Heart right ventricle (tissue), 16 donors: Measurements from ENCODE around the gene PSORS1C1. TPM values are rescaled to one million over a fixed set of nuclear protein-coding genes. Genes with fewer than 3 reads are reported as not detected.

Source experiments
- ATAC-seq, 8 donors: fragments of 200-7000 bp; cut with Tn5 transposase; one replicate each; pipeline ENCODE4 v1.9.1; 2020; ENCODE audit warnings: mild to moderate bottlenecking in 8 of 8, moderate library complexity in 8 of 8, moderate number of reproducible peaks in 1 of 8
- DNase-seq, 2 donors: peaks; one replicate each; pipeline ENCODE4 v3.0.0-alpha.2; 2020
- H3K27ac ChIP-seq, 10 donors: fragments of 200-600 bp; sonication (generic) in 2 of 10; one replicate each; pipeline versions ENCODE4 v1.5.0 to v1.8.0; 2020 to 2022; ENCODE audit warnings: mild to moderate bottlenecking in 3 of 10
- H3K27me3 ChIP-seq, 7 donors: fragments of 200-600 bp; one replicate each; pipeline ENCODE4 v1.8.0; 2021 to 2022; ENCODE audit warnings: mild to moderate bottlenecking in 2 of 7
- H3K36me3 ChIP-seq, 9 donors: fragments of 200-600 bp; sonication (generic) in 1 of 9; one replicate each; pipeline versions ENCODE4 v1.5.0 to v1.8.0; 2020 to 2022; ENCODE audit warnings: mild to moderate bottlenecking in 2 of 9
- H3K4me1 ChIP-seq, 9 donors: fragments of 200-600 bp; sonication (generic) in 1 of 9; one replicate each; pipeline versions ENCODE4 v1.5.0 to v1.8.0; 2020 to 2022; ENCODE audit warnings: mild to moderate bottlenecking in 4 of 9
- H3K4me3 ChIP-seq, 10 donors: fragments of 200-600 bp; sonication (generic) in 2 of 10; one replicate each; pipeline versions ENCODE4 v1.5.0 to v1.8.0; 2020 to 2022; ENCODE audit warnings: mild to moderate bottlenecking in 7 of 10, moderate library complexity in 2 of 10
- H3K9me3 ChIP-seq, 11 donors: fragments of 200-600 bp in 10 of 11; sonication (generic) in 2 of 11; one replicate each; pipeline versions ENCODE4 v1.5.0 to v1.8.0; 2013 to 2022; ENCODE audit warnings: mild to moderate bottlenecking in 2 of 11, control low read depth in 1 of 11, moderate library complexity in 1 of 11
- WGBS, 2 donors: extraction: QIAGEN DNeasy Blood & Tissue Kit; methylation state at CpG; one replicate each; pipeline ENCODE4 v1.1.7; 2013; ENCODE audit warnings: inconsistent platforms in 1 of 2; 5-methylcytosine and 5-hydroxymethylcytosine counted together
- intact Hi-C, 10 donors: fragments of 100-400 bp; cut with DNase I; formaldehyde crosslinking; loops; one replicate each; pipeline versions ENCODE4 v1.11.1 to v1.14.2; 2022
- polyA plus RNA-seq, 2 donors: library from polyadenylated mRNA; stranded (reverse); fragments of 200-250 nt; gene quantifications; one replicate each; pipeline ENCODE4 v1.2.3, GENCODE V29; 2013
- total RNA-seq, 10 donors: library from RNA; stranded (reverse); fragmentation: NEBNext Ultra II Directional in 3 of 10; extraction: Animal tissue kit (Norgen Biotek cat#: 25700) in 3 of 10; gene quantifications; one replicate each; pipeline versions ENCODE4 v1.2.1 to v1.2.4, GENCODE V29; 2021 to 2023
- TF ChIP-seq, protein P1 (sequence below), 9 donors: fragments of 200-600 bp; sonication (generic) in 2 of 9; IDR thresholded peaks; one replicate each; pipeline versions ENCODE4 v1.5.0 to v1.8.0; 2021 to 2022; ENCODE audit warnings: antibody characterized with exemption in 9 of 9, mild to moderate bottlenecking in 5 of 9, moderate library complexity in 1 of 9
- donor health status: Arrhythmogenic right ventricular cardiomyopathy.
- donor health status: ischemic (EF 13 %, LVEDD 7.1; RV severe dilation, severe dysfunction).
- donor health status: healthy with polysubstance abuse.
- donor health status: DM: no; HTN: yes; CAD: no.
- donor health status: DM: no; HTN: no; CAD: no.
- donor health status: ischemic (EF 25% LVEDD 6.9; RV normal size, moderate dysfunction).
- donor health status: ischemic (EF 25% LVEDD 5.7; RV mildly dilated, moderate dysfunction).
- donor health status: healthy.
- donor health status: DM: yes; HTN: yes; CAD: no.
- donor health status: Ischemic cardiomyopathy.
- donor health status: ischemic (EF 35%, LVEDD 5.7; RV mildly dilated, moderate dysfunction).
- donor health status: nonischemic (EF 11% LVEDD 7.7; RV severe dilation, severe dysfunction).
- donor health status: DM: yes; HTN: yes; CAD: no.
- donor health status: PGD.
- donor health status: ischemic (EF 29% LVEDD 5.4; RV normal size, mild dysfunction).
- donor health status: nonischemic (EF 23%, LVEDD 6.1; RV moderate dilation, normal function).

Gene PSORS1C1
- total and polyA plus RNA-seq, 12 donors, result 0.13 to 6.2 (median 3.0) TPM

DNA sequence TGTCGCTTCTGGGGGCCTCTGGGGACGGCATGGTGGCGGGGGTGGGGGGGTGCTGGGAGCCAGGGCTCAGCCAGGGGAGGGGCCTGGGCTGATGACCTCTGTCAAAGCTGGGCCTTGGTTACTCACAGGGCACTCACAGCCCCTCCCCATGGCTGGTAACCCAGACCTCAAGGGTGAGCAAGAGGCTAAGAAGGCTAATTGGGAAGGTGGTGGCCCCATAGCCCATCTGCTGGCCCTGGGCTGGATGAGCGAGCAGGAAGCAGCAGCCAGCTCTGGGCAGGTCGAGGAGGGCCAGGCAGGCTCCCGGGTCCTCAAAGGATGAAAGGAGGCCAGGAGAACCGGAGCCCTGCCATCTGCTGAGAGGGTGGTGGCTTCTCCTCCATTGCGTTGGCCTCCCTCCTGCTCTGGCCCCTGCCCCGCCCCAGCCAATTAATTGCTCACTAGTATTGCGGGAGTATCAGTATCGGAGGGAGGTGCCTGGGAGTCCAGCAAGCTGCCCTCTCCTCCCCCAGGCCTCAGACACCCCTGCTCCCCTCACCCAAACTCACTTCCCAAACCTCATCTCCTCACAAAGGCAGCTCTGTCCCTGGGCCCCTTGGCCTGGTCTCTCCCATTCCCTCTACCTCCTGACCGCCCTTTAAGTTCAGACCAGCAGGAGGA is 6.7 kb downstream of the PSORS1C1 start:
- DNase-seq (no peak), ATAC-seq (no peak)
- Histone ChIP-seq H3K9me3 (no peaks in the 10 kb centered on the region), H3K4me3 (no peak overlapping the region), H3K36me3 (no peaks in the 10 kb centered on the region), H3K4me1 (peaks cover 9 to 64% (median 51%) of the 10 kb centered on the region in 9 donors), H3K27ac (no peak overlapping the region), H3K27me3 (no peaks in the 10 kb centered on the region)
- WGBS, 2 donors, result 91 to 93% methylated on average over 12 of the region's 12 CpGs
- intact Hi-C loops, result no loop called here
- TF ChIP-seq, protein P1, sequence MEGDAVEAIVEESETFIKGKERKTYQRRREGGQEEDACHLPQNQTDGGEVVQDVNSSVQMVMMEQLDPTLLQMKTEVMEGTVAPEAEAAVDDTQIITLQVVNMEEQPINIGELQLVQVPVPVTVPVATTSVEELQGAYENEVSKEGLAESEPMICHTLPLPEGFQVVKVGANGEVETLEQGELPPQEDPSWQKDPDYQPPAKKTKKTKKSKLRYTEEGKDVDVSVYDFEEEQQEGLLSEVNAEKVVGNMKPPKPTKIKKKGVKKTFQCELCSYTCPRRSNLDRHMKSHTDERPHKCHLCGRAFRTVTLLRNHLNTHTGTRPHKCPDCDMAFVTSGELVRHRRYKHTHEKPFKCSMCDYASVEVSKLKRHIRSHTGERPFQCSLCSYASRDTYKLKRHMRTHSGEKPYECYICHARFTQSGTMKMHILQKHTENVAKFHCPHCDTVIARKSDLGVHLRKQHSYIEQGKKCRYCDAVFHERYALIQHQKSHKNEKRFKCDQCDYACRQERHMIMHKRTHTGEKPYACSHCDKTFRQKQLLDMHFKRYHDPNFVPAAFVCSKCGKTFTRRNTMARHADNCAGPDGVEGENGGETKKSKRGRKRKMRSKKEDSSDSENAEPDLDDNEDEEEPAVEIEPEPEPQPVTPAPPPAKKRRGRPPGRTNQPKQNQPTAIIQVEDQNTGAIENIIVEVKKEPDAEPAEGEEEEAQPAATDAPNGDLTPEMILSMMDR (IDR thresholded peaks at IDR 0.05), result no peak

DNA sequence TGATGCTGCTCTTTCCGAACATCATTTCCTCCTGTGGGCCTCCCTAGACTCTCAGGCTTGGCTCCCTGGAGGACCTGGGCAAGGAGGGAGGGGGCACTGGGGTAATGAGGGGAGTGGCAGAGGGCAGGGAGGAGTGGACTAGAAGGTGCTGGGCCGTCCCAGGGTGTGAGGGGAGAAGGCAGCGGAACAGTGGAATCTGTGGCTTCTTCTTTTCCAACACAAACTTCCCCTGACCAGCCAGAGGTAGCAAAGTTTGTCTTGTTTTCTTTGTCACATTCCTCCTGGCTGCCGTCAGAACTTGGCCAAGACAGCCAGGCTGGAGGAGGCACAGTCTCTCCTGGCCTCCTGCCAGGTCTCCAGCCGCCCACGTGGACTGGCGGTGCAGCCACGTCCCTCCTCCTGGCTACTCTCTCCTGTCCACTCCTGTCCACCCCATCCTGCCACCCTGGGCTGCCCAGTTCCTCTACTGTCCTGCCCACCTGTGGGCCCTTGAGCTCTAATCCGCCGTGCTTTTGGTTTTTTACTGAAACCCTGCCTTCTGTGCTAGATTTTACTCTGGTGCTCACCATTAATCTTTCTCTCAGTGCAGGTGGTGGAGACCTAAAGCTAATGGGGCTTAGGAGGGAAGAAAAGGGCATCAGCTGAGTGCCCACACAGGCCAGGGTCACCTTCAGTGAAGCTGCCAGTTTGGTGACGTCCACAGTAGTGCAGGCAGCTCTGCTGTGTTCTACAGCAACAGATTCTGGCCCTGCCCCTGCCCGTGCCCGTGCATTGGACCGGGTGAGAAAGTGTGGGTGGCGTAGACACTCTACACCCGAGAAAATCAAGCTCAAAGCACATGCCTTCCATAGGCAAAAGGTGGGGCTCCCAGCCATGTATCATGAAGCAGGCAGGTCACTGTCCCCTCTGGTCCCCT is 8.4 kb downstream of the PSORS1C1 start:
- H3K27me3 ChIP-seq, result no peaks in the 10 kb centered on the region
- H3K4me3 ChIP-seq, result no peak overlapping the region
- TF ChIP-seq, protein P1 (IDR thresholded peaks at IDR 0.05), result no peak
- peak overlapping the region in 9 of 10 donors; percentile 35 to 78 (median 65) for H3K27ac ChIP-seq
- ATAC-seq (peak; percentile 41 to 79 (median 70)), DNase-seq (peak; percentile 81)
- no peaks in the 10 kb centered on the region for H3K9me3 ChIP-seq
- intact Hi-C loops, result no loop called here
- H3K36me3 ChIP-seq, result no peaks in the 10 kb centered on the region
- WGBS, 2 donors, result 32 to 36% methylated on average over 16 of the region's 16 CpGs
- peaks cover 18 to 64% (median 47%) of the 10 kb centered on the region in 9 donors for H3K4me1 ChIP-seq

DNA sequence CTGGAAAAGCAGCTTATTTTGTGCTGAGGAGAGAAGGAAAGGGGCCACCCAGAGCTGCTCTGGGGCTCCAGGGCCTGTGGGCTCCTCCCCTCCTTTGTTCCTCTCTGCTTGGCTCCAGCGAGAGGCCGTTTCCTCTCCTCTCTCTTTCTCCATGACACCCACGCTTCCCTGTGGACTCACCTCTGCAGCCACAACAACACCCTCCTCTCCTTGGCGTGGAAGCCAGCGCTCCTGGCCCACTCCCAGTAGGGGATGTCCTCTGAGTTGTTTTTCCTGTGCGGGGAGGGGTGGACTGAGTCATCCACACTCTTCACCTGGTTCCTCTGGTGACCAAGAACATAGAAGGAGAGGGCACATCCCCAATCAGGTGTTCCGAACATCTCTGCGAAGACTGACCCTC is 10.6 kb downstream of the PSORS1C1 start:
- intact Hi-C loops, result no loop called here
- H3K4me3 ChIP-seq, result no peak overlapping the region
- H3K27me3 ChIP-seq, result no peaks in the 10 kb centered on the region
- H3K36me3 ChIP-seq, result no peaks in the 10 kb centered on the region
- DNase-seq, result peak; percentile 46 to 66
- no peaks in the 10 kb centered on the region for H3K9me3 ChIP-seq
- WGBS, 2 donors, result 46 to 58% methylated on average over 8 of the region's 8 CpGs
- H3K4me1 ChIP-seq, result peaks cover 18 to 63% (median 47%) of the 10 kb centered on the region in 9 donors
- TF ChIP-seq, protein P1 (IDR thresholded peaks at IDR 0.05), result no peak
- H3K27ac ChIP-seq, result peak overlapping the region in 7 of 10 donors; percentile 25 to 85 (median 59)
- peak; percentile 26 to 77 (median 42) for ATAC-seq

DNA sequence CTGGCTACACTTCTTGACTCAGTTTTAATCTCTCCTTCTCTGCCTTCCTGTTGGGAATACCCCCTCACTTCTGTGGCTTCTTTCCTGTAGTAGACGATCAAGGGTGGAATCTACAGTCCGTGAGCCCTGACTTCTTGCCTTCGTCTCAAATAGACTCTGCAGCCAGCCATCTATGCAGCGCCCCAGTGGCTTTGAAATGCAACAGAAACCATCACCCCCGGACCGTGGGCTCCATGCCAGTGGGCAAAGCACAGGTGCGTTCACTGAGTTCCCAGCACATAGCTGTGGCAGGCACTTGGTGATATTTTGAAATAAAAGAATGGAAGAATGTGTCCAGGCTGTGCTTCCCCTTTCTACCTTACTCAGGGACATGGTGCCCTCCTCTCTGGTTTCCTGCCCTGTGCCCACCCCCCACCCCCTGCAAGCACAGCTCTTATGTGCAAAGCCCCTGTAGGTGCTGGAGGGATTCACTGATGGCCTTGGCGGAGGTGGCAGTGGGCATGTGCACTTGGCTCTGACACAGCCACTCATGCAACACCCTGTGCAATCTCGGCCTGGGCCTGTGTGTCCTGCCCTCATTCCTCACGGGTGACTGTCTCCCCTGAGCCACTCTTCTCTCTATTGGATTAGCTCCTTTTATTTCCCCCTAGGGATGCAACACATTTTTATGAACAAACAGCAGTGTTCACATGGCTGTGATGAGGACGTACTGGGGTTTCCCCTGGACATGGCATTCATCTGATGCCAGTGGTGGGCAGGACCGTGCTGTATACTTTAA is 11.2 kb downstream of the PSORS1C1 start:
- peak overlapping the region in 9 of 10 donors; percentile 12 to 85 (median 63) for H3K27ac ChIP-seq
- ATAC-seq (peak in 7 of 8 donors; percentile 24 to 68 (median 46)), DNase-seq (peak; percentile 44 to 51)
- peaks cover 18 to 63% (median 47%) of the 10 kb centered on the region in 9 donors for H3K4me1 ChIP-seq
- H3K4me3 ChIP-seq, result no peak overlapping the region
- intact Hi-C loops, result no loop called here
- H3K36me3 ChIP-seq, result no peaks in the 10 kb centered on the region
- no peaks in the 10 kb centered on the region for H3K9me3 ChIP-seq
- WGBS, 2 donors, result 57 to 70% methylated on average over 12 of the region's 12 CpGs
- TF ChIP-seq, protein P1 (IDR thresholded peaks at IDR 0.05), result no peak
- H3K27me3 ChIP-seq, result no peaks in the 10 kb centered on the region
